AG09319 (cell line): ENCODE measurements around the gene ZSCAN32.

ENCODE experiments used
- DNase-seq: peaks from one replicate; pipeline ENCODE4 v3.0.0-alpha.2; 2010; ENCODE audit warnings: low read depth; ENCODE audit errors: extremely low read depth
- CTCF ChIP-seq: IDR thresholded peaks from 2 replicates; pipeline ENCODE4 v1.5.1; 2011; ENCODE audit warnings: low read depth, mild to moderate bottlenecking, inconsistent platforms, low read length, moderate library complexity

The ZSCAN32 gene

DNA sequence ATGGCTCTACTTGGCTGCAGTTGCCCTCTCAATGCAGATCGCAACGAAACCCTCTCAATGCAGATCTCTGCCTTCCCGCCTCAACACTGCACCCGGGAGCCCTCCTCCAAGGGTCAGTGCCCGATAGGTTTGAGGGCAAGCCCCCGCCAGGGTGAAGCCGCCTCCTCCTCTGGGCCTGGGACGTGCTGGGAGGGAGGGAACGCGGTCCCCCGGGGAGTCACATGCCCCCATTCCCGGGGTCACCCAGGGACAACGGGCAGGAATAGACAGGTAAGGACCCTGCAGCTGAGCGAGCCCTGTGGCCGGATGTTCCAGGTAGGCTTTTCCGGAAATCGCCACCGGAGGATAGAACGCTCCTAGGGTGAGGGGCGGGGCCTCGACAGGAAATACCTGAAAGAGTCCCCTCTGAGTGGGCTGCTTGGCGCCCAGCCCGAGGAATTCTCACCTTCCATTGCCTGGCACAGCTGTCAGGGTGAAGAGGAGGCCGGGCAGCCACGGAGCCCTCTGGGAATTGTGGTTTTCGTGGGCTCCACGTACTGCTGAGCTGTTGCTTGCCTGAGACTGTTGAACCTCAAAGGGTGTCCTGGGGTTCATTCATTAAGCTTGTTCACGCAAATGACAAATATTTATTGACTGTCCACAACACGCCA lies 13.1 kb upstream of the ZSCAN32 start:
- DNase-seq = no peak
- no peak for TF ChIP-seq CTCF

- TF ChIP-seq CTCF = no peak
- no peak for DNase-seq
Measured at GRCh38 chr16:3408561-3409197, 7.9 kb upstream of the ZSCAN32 start.

DNA sequence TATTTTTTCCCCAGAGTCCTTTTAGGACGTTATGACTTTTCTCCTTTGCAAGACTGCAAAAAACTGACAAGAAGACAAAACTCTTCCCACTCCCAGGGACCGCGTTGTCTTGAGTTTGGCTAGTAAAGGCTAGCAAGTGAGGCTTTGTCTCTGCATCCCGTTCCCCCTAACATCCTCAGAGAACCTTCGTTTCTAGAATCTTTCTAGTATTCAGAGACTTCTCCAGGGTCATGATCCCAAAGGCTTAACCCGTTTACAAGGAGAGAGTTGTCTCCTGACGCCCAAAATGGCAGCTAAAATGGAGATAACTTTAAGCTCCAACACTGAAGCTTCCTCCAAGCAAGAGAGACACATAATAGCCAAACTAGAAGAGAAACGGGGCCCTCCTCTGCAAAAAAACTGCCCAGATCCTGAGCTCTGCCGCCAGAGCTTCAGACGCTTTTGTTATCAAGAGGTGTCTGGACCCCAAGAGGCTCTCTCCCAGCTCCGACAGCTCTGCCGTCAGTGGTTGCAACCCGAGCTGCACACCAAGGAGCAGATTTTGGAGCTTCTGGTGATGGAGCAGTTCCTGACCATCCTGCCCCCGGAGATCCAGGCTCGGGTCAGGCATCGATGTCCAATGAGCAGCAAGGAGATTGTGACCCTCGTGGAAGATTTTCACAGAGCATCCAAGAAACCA lies 1.1 kb upstream of the ZSCAN32 start:
- no peak for DNase-seq
- TF ChIP-seq CTCF = no peak

DNA sequence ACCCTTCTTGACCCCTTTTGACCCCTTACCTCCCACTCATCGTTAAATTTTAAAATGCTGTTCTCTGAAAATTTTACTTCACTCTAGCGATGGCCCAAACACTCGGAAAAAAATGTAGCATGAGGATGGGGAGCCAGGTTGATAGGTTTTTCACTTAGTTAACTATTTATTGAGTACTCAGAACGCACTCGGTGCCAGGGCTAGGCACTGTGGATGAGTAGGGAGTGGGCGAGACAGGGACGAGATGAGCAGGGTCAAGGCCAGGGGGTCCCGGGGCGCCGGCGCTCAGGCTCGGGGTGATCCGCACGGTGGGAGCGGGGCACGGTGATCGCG lies 392 bp downstream of the ZSCAN32 start:
- no peak for TF ChIP-seq CTCF
- no peak for DNase-seq

GRCh38 chr16:3389663-3390338 lies 11.0 kb downstream of the ZSCAN32 start:
- no peak for TF ChIP-seq CTCF

GRCh38 chr16:3388325-3388724 lies 12.5 kb downstream of the ZSCAN32 start:
- no peak for TF ChIP-seq CTCF
- no peak for DNase-seq

More at GRCh38 chr16:3389663-3390338, 11.0 kb downstream of the ZSCAN32 start:
- no peak for DNase-seq

DNA sequence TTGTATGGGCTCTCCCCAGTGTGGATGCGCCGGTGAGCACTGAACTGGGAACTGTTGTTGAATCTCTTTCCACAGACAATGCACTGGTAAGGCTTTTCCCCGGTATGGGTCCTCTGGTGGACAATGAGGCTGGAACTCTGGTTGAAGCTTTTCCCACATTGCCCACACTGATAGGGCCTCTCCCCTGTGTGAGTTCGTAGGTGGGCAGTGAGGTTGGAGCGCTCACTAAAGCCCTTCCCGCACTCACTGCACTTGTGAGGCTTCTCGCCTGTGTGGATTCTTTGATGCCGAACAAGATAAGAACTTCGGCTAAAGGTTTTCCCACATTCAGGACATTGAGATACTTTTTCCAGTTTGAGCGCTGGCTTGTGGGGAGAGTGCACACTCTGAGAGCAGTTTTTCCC lies 17.8 kb downstream of the ZSCAN32 start:
- DNase-seq = no peak
- no peak for TF ChIP-seq CTCF
